NOMO-1 treated with dmso at 0.1 percent for 144 hours (cell line): ENCODE results near the gene PPP1R3E.
A peak's percentile ranks its signal among the peaks of the same experiment; 100 is the strongest.
"Not testable (repeated sequence)": the region's sequence is repeated elsewhere in the genome, so short reads cannot be mapped to it uniquely, and the experiment has no call there.

Source experiments
- DNase-seq: peaks from one replicate; lab custom pipeline; 2025; ENCODE audit not compliant: unreplicated experiment; lab: John Stamatoyannopoulos, UW

PPP1R3E gene

GRCh38 chr14:23302290-23303225 lies at the start of gene PPP1R3E:
PPP1R3E (minus strand) TSS chr14:23302859; CDS start chr14:23302576, 283 bp downstream.
- DNase-seq, result no peak

- DNase-seq, result no peak
Measured at GRCh38 chr14:23351681-23352505, 49.2 kb upstream of the PPP1R3E start.

- DNase-seq, result no peak
Measured at GRCh38 chr14:23349156-23349845, 46.6 kb upstream of the PPP1R3E start.

GRCh38 chr14:23348297-23348655 lies 45.6 kb upstream of the PPP1R3E start:
- no peak for DNase-seq

- no peak for DNase-seq
Measured at GRCh38 chr14:23347406-23348296, 45.0 kb upstream of the PPP1R3E start.

GRCh38 chr14:23346693-23347405 lies 44.2 kb upstream of the PPP1R3E start:
- no peak for DNase-seq

- no peak for DNase-seq
Measured at GRCh38 chr14:23345987-23346692, 43.5 kb upstream of the PPP1R3E start.

- DNase-seq, result no peak
Measured at GRCh38 chr14:23344481-23344880, 41.8 kb upstream of the PPP1R3E start.

GRCh38 chr14:23339506-23340268 lies 37.0 kb upstream of the PPP1R3E start:
- DNase-seq, result no peak

- no peak for DNase-seq
Measured at GRCh38 chr14:23335623-23336022, 33.0 kb upstream of the PPP1R3E start.

- DNase-seq, result peak; percentile 68
Measured at GRCh38 chr14:23327947-23328744, 25.5 kb upstream of the PPP1R3E start.

GRCh38 chr14:23326491-23327332 lies 24.1 kb upstream of the PPP1R3E start:
- no peak for DNase-seq

GRCh38 chr14:23325746-23326145 lies 23.1 kb upstream of the PPP1R3E start:
- DNase-seq, result not testable (repeated sequence)

- DNase-seq, result no peak
Measured at GRCh38 chr14:23324993-23325392, 22.3 kb upstream of the PPP1R3E start.

GRCh38 chr14:23324455-23324846 lies 21.8 kb upstream of the PPP1R3E start:
- no peak for DNase-seq

GRCh38 chr14:23323838-23324454 lies 21.3 kb upstream of the PPP1R3E start:
- no peak for DNase-seq
